Activated effector memory CD4-positive, alpha-beta T cell treated with Interleukin-2 at 50 U/mL for 16 hours (primary cell): ENCODE measurements around the gene KCNC4.

Source experiments
- DNase-seq: peaks from one replicate; pipeline ENCODE4 v3.0.0-alpha.2; 2020

The KCNC4 gene

DNA sequence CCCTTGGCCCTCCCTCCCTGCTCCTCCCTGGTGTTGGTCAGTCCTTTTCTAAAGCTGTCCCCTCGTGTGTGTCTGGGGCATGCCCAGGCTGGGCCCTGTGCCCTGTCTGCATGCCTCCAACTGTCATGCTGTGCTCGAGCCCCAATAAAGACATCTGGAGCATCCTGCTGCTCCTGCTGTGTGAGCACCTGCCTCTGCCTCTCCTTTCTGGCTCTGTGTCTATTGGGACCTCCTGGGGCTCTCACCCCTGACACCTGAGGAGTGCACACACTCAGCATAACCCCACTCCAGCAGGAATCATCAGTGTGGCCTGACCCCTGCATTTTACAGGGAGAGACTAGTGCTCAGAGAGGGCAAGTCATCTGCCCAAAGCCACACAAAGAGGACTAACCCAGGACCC lies 23.7 kb downstream of the KCNC4 start:
- no peak for DNase-seq

DNA sequence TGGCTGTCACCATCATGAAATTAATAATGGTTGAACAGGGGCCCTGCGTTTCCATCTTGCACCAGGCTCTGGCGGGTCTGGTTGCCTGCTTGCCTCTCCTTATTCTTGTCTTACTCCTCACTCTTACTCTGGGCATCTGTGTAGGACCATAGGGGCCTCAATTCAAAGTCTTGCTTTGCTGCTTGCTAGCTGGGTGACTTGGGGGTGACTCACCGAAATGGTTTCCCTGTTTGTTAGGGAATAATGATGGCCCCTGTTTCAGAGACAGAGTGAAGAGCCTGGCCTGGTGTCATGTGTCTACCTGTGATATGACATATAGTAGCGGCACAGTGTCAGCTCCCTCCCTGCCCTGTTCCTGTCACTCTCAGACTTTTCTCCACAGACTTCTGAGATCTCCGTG lies 24.6 kb downstream of the KCNC4 start:
- no peak for DNase-seq

DNA sequence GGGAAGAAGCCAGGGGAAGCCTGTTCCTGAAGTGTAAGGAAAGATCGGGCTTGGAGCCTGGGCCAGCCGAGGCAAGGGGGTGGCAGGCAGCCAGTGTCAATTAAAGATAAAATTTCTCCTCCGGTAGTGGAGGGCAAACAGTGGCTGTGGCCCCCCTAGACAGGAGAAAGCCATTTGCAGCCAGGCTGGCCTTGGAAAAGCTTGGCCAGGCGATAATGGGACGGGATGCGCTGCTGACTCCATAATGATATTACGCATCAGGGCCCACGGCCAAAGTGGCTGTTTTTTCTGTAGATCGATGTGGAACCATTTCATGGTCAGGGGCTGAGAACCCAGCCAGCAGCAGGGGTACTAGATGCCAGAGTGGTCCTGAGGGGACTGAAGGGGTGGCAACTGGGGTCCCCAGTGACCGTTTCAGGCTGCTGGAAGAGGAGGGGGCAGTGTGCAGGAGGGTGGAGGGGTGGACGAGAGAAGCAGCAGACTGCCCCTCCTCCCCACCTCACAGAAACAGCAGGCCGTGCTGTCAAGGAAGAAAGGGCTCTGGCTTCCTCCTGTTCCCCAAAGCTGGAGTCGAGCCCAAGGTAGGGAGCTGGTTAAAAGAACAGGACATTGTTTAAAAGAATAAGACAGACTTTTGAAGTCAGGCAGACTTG lies 25.2 kb downstream of the KCNC4 start:
- DNase-seq = no peak

DNA sequence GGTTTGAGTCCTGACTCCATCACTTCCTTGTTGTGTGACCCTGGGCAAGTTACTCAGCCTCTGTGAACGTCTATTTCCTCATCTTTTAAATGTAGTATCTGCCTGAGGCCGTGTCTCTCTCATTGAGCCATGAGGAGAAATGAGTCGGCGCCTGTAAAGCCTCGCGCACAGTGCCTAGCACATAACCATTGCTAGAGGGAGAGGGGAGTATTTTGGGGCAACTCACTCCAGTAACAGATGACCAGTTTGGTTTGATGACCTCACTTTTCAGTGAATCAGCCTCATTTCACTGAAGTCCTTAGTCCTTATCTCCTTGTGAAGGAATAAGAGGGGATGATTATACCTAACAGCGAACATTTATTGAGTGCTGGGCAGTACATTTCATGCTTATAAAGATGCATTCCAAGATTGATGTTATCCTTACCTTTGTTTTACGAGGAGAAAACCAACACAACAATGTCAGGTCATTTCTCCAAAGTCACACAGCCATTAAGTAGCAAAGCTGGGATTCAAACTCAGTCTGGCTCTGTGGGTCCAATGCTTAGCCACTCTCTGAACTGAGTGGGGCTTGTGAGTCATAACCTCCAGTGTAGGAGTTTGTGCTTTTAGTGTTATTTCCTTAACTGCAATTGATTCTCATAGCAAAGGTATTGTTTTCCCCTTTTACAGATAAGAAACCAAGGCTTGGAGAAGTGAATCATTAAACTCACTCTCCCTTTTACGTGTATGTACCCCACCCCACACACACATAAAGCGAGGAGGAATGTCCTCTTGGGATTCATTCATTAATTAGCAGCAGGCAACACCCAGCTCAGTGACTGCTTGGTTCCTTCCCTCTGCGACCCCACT lies 25.9 kb downstream of the KCNC4 start:
- DNase-seq = no peak

DNA sequence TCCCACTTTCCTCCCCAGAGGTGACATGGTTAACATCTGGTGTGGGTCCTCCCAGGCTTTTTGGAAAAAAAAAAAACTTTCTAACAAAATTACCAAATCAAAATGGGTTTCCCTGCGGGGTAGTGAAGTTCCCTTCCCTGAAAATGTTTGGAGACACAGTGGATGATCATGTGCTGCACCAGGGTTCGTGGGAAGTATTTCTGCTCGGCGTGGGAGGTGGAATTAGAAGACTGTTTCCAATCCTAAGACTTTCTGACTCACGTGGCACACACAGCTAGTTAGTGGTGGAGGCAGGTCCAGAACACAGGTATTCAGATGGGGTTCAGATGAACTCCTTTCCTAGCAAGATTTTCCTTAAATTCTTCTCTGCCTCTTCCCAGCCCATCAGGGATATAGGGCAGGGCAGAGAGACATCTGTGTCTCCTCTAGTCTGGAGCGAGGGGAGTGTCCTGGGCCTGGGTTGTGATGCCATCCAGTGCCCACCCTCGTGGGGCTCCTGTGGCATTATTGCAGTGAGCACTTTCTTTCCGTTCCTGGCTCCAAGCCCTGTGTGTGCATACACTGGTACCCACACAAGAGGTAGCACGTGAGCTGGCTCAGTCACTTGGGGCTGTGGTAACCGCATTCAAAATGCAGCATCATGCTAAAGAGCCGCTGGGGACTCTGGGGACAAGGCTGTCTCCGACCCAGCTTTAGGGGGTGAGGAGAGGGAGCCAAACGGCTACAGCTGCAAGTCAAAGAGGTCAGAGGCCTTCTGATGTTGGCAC lies 27.5 kb downstream of the KCNC4 start:
- no peak for DNase-seq

DNA sequence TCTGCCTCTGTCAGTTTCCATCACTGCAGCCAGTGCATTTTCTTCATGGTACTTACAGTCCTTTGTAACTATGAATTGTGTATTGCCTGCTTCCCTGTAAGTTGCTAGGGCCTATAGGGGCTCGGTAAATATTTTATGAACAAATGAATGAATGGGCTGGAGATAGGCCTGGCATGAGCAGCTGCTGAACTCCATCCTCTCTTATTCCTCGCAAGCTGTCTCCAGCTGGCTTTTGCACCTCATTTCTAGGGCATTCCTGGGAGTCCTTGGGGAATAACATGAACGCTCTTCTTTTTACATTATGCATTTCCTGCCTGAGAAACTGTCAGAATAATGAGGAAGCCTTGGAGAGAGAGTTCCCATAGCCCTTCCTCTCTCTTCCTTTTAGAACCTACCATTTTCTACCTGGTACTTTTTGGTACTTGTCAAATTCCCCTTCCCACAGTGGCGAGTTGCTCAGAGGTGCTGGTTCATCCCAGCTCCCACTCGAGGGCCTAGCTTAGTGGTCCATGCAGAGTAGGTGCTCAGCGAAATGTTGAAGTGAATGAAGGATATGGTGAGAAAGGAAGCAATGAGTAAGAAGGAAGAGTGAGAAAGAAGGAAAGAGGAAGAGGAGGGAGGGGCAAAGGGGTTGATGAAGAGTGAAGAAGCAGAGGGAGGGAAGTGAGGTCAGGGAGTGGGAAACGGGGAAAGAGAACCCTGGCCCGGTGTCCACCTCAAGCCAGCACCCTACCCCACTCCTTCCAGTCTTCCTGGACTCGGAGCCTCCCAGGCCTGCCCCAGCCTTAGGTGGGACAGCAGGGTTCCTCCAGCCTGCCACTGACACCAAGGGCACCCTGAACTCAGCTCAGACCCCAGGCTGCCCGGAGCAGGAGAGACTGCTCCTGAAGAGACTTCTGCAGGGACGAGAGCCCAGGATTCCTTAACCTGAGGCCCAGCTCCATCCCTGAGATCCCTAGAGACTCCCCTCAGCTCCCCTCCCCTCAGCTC lies 29.6 kb downstream of the KCNC4 start:
- DNase-seq = no peak

DNA sequence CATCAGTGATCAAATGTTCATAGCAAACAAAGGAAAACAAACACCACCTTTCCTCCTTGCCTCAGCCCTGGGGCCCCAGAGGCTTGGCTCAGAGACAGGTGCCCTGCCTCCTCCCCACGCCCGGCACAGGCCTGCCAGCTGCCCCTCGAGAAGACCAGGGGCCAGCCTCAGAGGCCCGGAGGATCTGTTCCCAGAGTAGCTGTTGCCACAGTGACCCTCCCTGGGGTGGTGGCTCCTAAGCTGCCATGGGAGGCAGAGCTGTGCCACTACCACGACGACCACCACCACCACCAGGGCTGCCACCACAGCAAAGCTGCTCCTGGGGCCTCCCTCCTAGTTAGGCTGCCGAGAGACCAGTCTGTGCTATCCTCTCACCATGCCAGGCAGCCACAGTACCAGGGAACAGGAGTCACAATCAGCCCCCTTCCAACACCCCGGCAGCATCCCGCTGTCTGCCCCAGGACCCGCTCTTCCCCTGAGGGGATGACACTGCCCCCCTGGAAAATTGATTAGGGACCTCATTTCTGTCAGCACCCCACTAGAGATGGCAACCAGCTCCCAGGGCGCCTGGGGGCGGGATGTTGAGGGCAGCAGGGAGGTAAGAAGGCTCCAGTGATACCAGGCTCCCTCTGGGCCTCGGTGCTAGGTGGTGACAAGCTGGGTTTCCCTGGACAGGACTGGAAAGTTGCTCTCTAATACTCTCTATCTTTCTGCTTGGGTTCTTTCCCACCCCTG lies 30.5 kb downstream of the KCNC4 start:
- no peak for DNase-seq

DNA sequence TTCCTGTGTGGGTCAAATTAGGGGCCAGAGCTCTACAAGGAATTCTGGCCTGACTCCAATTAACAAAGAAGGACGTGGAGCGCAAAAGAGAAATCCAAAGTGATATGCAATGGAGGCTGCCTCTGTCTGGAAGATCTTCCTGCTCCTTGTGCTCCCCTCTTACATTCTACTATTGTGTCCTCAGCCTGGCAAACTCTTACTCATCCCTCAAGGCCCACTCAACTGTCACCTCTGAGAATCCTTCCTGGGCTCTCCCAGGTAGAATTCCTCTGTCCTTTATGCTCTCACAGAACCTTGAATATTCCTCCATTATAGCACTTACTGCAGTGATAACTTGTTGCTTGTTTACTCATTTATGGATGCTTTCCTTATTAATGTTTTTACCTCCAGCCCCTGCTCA lies 31.4 kb downstream of the KCNC4 start:
- no peak for DNase-seq

DNA sequence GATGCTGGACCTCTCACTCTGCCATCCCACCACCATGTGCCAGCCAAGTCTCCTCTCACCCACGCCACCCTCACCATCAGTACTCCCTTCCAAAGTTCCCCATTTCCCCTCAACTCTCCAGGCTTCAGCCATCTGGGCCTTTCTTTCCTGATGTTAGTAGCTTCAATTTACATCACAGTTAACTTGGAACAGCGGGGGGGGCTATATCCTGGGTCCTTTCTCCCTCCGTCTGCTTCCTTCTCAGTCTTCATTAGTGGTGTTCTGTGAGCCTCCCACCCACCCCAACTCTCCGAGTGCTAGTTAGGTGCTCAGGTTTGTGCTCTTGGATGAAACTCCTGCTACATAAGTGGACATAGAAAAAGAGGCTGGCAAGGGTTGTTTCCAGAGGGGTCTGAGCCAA lies 31.9 kb downstream of the KCNC4 start:
- DNase-seq = no peak

DNA sequence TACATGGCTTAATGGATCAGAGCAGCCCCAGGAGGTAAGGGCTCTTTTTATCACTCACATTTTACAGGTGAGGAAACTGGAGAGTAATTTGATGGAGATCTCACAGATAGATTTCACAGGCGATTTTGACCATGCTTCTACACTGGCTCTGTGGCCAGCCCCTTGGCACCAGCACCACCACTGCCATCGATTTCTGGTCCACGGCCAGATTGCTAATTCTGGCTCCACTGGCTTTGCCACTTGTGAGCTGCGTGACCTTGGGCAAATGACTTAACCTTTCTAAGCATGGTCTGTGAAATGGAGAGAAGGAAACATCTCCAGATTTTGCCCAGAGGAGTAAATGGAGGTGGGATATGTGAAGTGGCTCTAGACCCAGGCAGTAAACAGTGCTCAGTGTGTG lies 32.6 kb downstream of the KCNC4 start:
- no peak for DNase-seq

DNA sequence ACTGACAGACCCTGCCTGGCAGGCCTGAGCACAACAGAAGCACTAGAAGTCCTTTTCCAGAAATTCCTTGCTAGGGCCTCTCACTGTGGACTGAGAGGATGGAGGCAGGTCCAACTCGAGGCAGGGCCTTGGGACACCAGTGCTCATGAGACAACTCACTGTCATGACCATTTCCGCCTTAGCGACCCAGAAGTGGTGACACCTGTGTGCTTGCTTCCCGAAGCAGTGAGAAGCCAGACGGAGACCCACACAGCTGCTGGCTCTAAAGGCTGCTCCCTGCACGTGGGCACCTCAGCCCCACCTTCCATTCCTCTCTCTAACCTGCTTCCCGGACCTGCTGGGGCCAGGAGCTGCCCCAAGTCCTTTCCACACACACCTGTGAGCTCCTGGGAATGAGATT lies 33.0 kb downstream of the KCNC4 start:
- DNase-seq = no peak

DNA sequence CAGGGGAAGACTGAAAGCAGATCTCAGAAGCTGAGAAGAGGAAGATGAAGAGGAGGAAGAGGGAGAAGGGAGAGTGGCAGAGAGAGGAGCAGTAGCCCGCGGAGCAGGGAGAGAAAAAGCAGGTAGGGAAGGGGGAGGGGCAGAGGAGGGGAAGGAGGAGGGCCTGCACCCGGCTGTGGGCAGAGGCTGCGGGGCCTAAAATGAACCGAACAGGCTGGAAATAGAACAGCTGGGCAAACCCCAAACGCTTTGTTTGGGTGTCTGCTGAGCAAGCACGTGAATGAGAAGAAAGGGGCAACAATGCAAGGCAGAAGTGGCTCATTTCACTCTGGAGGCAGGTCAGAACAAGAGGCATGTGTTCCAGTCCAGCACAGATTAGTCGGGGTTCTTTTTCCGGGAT lies 33.5 kb downstream of the KCNC4 start:
- no peak for DNase-seq

DNA sequence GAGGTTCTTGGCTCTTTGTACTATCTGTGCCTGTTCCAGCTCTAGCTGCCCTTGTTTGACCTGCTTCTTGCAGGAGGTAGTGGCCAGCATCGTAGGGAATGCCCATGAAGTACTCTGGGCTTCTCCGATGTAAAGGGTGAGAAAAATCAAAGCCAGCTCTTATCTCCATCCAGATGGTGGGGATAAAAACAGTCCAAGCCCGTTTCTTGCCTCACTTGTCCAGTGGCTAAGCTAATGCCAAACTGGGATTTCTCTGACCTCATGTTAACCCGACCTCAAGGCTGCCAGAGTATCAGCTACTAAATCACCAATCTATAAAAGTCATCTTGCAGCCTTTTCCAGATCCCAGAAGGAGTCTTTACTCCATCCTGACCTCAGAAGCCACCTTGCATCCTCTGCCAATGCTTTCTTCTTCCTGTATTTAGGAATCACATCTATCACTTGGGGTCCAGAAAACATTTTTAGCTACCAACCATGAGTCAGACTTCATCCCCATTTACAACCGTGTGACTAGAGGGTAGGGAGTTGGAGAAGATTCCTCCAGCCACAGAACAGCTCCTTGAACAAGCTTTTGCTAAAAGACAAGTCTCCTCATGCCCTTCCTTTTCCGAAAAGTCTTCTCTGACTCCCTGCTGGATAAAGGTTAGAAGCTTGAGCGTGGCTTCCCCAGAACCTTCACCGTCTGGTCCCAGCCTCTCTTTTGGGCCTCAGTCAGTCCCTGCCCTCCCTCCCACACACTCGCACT lies 35.9 kb downstream of the KCNC4 start:
- no peak for DNase-seq

DNA sequence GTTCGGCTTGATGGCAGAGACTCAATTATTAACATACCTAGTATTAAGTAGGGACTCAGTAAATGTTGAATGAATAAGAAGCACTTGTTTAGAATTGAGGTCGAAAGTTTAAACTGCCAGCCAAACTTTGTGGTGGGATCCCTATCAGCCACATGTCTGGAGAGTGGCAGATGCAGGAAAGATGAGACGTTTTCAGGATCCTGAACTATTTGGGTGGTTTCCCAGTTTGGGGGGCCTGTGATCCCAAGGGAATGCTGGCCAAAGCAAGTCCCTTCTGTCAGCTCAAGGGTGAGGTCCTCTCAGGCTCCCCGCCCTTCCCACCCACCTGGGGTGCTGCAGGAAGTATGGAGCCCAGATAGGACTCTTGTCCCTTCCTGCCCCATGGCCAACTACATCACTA lies 38.6 kb downstream of the KCNC4 start:
- no peak for DNase-seq

DNA sequence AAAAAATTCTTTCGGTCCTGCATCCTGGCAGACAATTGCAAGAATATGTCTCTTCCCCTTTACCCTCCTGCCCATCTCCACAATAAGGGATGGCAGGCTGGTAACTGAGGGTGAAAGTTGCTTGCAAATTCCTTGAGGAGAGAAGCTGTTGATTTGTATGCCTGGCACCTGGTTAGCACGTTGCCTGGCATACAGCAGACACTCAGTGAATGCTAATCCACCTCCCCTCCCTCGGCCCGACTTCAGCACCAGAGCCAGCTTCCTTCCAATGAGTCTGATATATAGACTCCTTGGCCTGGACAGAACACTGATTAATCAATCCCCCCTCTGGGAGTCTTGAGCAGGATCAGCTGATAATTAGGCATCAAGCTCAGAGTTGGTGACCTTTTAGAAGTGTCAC lies 39.1 kb downstream of the KCNC4 start:
- no peak for DNase-seq

DNA sequence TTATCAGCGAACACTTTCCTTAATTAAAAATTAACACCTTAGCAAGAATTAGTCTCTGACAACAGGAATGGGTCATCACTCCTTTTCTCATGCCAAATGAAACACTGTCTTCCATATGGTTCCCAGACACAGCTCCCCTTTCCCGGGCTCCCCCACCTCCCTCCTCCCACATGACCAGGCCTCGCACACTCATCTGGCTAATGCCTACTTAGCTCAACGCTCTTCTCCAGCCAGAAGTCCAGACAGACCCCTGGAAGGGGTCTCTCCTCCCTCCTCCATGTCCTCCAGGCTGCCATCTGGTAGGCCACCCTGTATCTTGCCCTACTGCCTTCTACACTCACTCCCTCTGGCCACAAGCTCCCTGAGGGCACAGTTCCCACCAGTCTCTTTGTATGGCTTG lies 39.9 kb downstream of the KCNC4 start:
- no peak for DNase-seq

DNA sequence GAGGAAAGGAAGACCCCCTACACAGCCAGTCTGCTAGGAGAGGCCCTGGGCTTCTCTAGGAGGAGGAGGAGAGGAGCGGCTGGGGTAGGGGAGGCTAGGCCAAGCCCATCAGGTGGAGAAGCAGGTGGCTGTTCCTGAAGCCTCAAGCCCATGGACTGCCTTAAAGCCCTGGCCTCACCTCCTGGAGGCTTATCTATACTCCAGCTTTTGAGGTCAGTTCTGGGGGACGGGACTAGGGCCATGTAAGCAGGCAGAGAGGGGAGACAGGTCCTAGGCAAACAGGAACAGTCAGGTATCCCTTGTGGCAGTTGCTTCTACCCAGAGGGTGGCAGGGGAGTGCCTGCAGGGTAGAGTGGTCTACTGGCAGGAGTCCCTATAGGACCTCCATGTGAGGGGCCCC lies 40.6 kb downstream of the KCNC4 start:
- DNase-seq = no peak

DNA sequence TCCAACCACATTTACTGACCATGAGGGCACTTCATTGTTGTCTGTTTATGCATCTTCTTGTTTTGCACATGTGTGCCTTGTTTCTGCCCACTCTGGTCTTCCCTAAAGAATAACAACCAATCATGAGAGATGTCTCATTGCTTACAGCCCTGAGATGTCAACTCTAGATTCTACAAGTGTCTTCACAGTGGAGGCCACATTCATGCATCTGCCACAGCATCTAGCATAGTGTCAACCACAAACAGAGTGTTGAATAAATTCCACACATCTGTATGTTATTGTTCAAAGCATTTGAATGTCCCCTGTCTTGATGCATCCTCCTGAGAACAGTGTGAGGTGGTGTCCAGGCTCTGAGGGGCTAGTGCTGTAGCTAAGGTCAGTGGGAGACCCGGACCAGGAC lies 43.1 kb downstream of the KCNC4 start:
- no peak for DNase-seq

DNA sequence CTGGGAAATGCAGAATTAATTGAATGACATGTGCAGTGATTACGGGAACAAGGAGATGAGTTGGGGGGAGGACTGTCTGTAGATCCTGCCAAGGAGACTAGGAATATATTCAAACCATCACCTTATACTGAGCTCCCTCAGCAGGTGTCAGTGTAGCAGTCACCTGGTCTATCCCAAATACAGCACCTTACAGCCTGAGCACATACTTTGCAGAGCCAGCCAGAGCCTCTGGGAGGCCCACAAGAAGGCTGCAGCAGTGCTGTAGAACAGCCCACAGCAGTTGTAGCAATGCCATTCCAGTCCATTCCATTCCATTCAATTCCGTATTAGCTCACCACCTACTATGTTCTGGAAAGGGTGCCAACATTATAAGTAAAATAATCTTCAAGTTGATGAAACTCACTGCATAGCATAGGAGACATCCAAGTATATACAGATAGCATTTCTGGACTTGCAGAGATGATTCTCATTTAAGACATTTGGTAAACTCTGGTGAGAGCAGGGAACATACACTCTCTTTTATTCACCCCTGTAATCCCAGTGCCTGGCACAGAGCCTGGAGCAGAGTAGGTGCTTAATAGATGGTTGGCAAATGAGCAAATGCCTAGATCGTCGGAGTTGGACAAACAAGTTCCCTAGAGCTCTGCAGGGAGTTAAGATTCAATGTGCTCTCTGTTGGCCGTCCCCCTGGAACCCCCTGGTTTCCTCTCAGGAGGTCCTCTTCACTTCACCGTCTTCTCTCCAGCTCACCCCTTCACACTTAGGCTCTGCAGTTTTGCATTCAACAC lies 44.7 kb downstream of the KCNC4 start:
- DNase-seq = no peak

DNA sequence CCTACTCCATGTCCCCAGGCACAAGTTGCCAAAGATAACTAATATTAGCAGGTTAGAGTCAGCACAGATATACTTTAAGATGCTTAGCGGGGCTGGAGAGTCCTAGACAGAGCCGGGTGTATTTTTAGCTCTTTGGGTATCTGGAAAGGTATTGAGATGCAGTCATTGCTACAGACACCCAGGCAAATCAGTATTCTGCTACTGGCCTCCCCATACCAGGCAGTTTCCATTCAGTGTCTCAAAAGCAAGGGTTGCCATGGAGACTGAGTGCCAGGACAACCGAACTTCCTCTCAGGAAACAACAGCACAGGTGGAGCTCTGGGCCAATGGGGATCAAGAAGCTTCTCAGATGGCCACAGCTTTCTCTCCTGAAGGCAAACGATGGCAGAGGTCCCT lies 45.3 kb downstream of the KCNC4 start:
- no peak for DNase-seq
